Gastroesophageal sphincter (tissue), 3 donors: ENCODE measurements around the gene ZNF540.

ENCODE experiments used
- POLR2A ChIP-seq, 2 donors: fragments of 450-650 bp; IDR thresholded peaks; one replicate each; pipeline ENCODE4 v1.6.1; 2017; ENCODE audit warnings: antibody characterized with exemption in 2 of 2, mild to moderate bottlenecking in 2 of 2, moderate library complexity in 1 of 2
- TF ChIP-seq, protein P1 (sequence below), 4 experiments: fragments of 200-600 bp in 2 of 4; fragments of 450-650 bp in 2 of 4; sonication (generic) in 1 of 4; IDR thresholded peaks; one replicate each; pipeline ENCODE4 v1.5.1; 2017 to 2019; ENCODE audit warnings: antibody characterized with exemption in 4 of 4, mild to moderate bottlenecking in 2 of 4, moderate library complexity in 2 of 4

DNA sequence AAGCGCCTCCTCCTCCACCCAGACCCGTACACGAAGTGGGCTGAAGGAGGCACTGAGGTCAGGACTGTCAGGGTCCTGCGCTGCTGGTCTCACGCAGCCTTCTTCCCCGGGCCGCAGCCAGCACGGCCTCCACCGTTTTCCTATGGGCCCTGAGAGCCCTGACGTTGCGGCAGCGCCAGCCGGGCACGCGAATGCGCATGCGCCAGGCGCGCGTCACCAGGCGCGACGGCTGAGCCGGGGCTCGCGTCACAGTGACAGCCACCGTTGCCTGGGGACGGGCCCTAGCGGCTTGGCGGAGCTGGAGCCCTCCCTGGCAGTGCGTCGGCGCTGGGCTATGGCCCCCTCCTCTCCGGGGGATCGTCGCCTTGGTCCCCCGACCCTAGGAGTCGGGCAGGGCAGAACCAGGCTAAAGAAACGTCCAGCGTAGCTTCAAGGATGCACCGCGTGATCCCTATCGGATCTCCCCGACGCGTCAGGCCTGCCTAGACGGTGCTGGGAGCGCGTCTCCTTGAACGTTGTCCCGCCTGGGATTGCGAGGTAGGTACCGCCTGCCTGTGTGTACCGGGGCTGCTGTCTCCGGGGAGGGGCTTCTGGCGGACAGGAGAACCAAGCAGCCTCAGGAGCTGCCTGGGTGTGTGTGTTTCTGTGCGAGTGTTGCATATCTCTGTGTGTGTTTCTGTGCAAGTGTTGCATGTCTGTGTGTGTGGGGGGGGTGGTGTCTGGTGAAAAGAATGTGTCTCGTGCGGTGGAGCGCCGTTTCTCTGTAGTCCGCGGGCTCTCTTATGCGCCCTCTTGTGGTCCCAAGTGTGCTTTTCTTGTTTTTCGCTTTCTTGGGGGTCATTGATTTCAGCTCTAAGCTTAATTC lies 43.3 kb upstream of the ZNF540 start:
- no peak for TF ChIP-seq POLR2A (IDR thresholded peaks at IDR 0.05)
- TF ChIP-seq, protein P1, sequence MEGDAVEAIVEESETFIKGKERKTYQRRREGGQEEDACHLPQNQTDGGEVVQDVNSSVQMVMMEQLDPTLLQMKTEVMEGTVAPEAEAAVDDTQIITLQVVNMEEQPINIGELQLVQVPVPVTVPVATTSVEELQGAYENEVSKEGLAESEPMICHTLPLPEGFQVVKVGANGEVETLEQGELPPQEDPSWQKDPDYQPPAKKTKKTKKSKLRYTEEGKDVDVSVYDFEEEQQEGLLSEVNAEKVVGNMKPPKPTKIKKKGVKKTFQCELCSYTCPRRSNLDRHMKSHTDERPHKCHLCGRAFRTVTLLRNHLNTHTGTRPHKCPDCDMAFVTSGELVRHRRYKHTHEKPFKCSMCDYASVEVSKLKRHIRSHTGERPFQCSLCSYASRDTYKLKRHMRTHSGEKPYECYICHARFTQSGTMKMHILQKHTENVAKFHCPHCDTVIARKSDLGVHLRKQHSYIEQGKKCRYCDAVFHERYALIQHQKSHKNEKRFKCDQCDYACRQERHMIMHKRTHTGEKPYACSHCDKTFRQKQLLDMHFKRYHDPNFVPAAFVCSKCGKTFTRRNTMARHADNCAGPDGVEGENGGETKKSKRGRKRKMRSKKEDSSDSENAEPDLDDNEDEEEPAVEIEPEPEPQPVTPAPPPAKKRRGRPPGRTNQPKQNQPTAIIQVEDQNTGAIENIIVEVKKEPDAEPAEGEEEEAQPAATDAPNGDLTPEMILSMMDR (IDR thresholded peaks at IDR 0.05): no peak
